CD14-positive monocyte (primary cell): ENCODE measurements around the gene GPR137B. TPM values are rescaled to one million over a fixed set of nuclear protein-coding genes. Genes with fewer than 3 reads are reported as not detected.

Experiments
- DNase-seq, 3 donors: peaks; one replicate each; pipeline ENCODE4 v3.0.0-alpha.2; 2011 to 2022
- H2AFZ ChIP-seq: 2 replicates; pipeline ENCODE4 v1.6.0; 2012; ENCODE audit warnings: mild to moderate bottlenecking, low read depth, low read length, inconsistent platforms; ENCODE audit not compliant: insufficient read depth, poor library complexity, severe bottlenecking
- H3K27ac ChIP-seq, 2 donors: 1 replicate in 1 of 2; 2 replicates in 1 of 2; pipeline ENCODE4 v1.5.1; 2012 to 2013; ENCODE audit warnings: low read length in 2 of 2, control low read depth in 1 of 2, inconsistent platforms in 1 of 2, low read depth in 1 of 2, mild to moderate bottlenecking in 1 of 2
- H3K27me3 ChIP-seq, 2 donors: one replicate each; pipeline versions ENCODE4 v1.6.0 to v1.6.1; 2011 to 2013; ENCODE audit warnings: low read length in 2 of 2; ENCODE audit not compliant: control insufficient read depth in 2 of 2, insufficient read depth in 2 of 2
- H3K36me3 ChIP-seq, 2 donors: replicated peaks in 1 of 2; 1 replicate in 1 of 2; 2 replicates in 1 of 2; pipeline versions ENCODE4 v1.5.1 to v1.6.1; 2012 to 2013; ENCODE audit warnings: low read length in 2 of 2, control low read depth in 1 of 2, inconsistent platforms in 1 of 2, mild to moderate bottlenecking in 1 of 2; ENCODE audit not compliant: insufficient read depth in 2 of 2, control insufficient read depth in 1 of 2
- H3K4me1 ChIP-seq, 2 donors: 1 replicate in 1 of 2; 2 replicates in 1 of 2; pipeline versions ENCODE4 v1.5.1 to v1.6.1; 2012 to 2013; ENCODE audit warnings: low read length in 2 of 2, control low read depth in 1 of 2, inconsistent platforms in 1 of 2, mild to moderate bottlenecking in 1 of 2, moderate library complexity in 1 of 2; ENCODE audit not compliant: insufficient read depth in 2 of 2, control insufficient read depth in 1 of 2
- H3K4me2 ChIP-seq: replicated peaks from 2 replicates; pipeline ENCODE3; 2012; ENCODE audit warnings: low read length, moderate library complexity, mild to moderate bottlenecking; ENCODE audit not compliant: poor library complexity, severe bottlenecking; ENCODE audit errors: extremely low read depth
- H3K4me3 ChIP-seq, 3 experiments: fragments of 200-600 bp in 1 of 3; sonication (generic) in 1 of 3; replicated peaks in 1 of 3; 1 replicate in 2 of 3; 2 replicates in 1 of 3; pipeline ENCODE4 v1.5.1; 2011 to 2013; ENCODE audit warnings: low read length in 3 of 3, mild to moderate bottlenecking in 3 of 3, control low read depth in 2 of 3, low read depth in 2 of 3, inconsistent platforms in 1 of 3, moderate library complexity in 1 of 3
- H3K79me2 ChIP-seq: 2 replicates; pipeline ENCODE4 v1.6.0; 2012; ENCODE audit warnings: mild to moderate bottlenecking, control low read depth, inconsistent platforms, low read length, moderate library complexity; ENCODE audit not compliant: insufficient read depth
- H3K9ac ChIP-seq: 2 replicates; pipeline ENCODE4 v1.6.0; 2017; ENCODE audit warnings: low read length, mild to moderate bottlenecking; ENCODE audit not compliant: insufficient read depth, poor library complexity, severe bottlenecking
- H3K9me3 ChIP-seq, 2 donors: replicated peaks in 1 of 2; 1 replicate in 1 of 2; 2 replicates in 1 of 2; pipeline versions ENCODE4 v1.5.1 to v1.6.1; 2012 to 2013; ENCODE audit warnings: low read length in 2 of 2, control low read depth in 1 of 2; ENCODE audit not compliant: control insufficient read depth in 1 of 2, insufficient read depth in 1 of 2
- H4K20me1 ChIP-seq: 2 replicates; pipeline ENCODE4 v1.6.0; 2012; ENCODE audit warnings: mild to moderate bottlenecking, low read length, control low read depth, moderate library complexity; ENCODE audit not compliant: insufficient read depth
- H3K27ac Mint-ChIP-seq, 7 donors: one replicate each; pipeline ENCODE4 v1.8.0; 2020; ENCODE audit warnings: mild to moderate bottlenecking in 7 of 7, mixed read lengths in 7 of 7, moderate library complexity in 6 of 7, inconsistent platforms in 2 of 7
- H3K27me3 Mint-ChIP-seq, 3 donors: one replicate each; pipeline ENCODE4 v1.8.0; 2021 to 2022; ENCODE audit warnings: low read depth in 3 of 3, mild to moderate bottlenecking in 3 of 3, mixed read lengths in 3 of 3, moderate library complexity in 3 of 3, inconsistent platforms in 1 of 3
- H3K36me3 Mint-ChIP-seq, 2 donors: one replicate each; pipeline ENCODE4 v1.8.0; 2020; ENCODE audit warnings: mixed read lengths in 2 of 2, inconsistent platforms in 1 of 2, mild to moderate bottlenecking in 1 of 2
- H3K4me1 Mint-ChIP-seq: one replicate; pipeline ENCODE4 v1.8.0; 2020; ENCODE audit warnings: mild to moderate bottlenecking, mixed read lengths
- H3K4me3 Mint-ChIP-seq, 2 donors: one replicate each; pipeline ENCODE4 v1.8.0; 2020; ENCODE audit warnings: mild to moderate bottlenecking in 2 of 2, mixed read lengths in 2 of 2, moderate library complexity in 1 of 2
- H3K9me3 Mint-ChIP-seq, 7 donors: one replicate each; pipeline ENCODE4 v1.8.0; 2020 to 2022; ENCODE audit warnings: mixed read lengths in 7 of 7, mild to moderate bottlenecking in 6 of 7, moderate library complexity in 6 of 7, inconsistent platforms in 2 of 7
- WGBS: methylation state at CpG from one replicate; pipeline ENCODE4 v1.1.5; 2013; ENCODE audit warnings: missing lambda C conversion rate; ENCODE audit not compliant: insufficient coverage; 5-methylcytosine and 5-hydroxymethylcytosine counted together
- intact Hi-C, 2 donors: fragments of 100-400 bp; cut with micrococcal nuclease; formaldehyde crosslinking; loops; one replicate each; pipeline versions ENCODE4 v1.15.0 to v1.15.1; 2023
- polyA plus RNA-seq, 3 donors: library from polyadenylated mRNA; depleted of rRNA in 1 of 3; unstranded in 2 of 3; stranded (reverse) in 1 of 3; fragments of 300-500 nt in 2 of 3; fragments of >200 nt in 1 of 3; fragmentation: Illumina TruSeq in 2 of 3; gene quantifications; 1 replicate in 2 of 3; 2 replicates in 1 of 3; pipeline ENCODE4 v1.2.3, GENCODE V29; 2012 to 2021
- TF ChIP-seq, protein P1 (sequence below): fragments of 200-600 bp; IDR thresholded peaks from one replicate; pipeline ENCODE4 v1.8.0; 2022; ENCODE audit warnings: antibody characterized with exemption, mild to moderate bottlenecking

GPR137B gene
- polyA plus RNA-seq, 3 donors: 7.5 to 10.8 (median 8.7) TPM

DNA sequence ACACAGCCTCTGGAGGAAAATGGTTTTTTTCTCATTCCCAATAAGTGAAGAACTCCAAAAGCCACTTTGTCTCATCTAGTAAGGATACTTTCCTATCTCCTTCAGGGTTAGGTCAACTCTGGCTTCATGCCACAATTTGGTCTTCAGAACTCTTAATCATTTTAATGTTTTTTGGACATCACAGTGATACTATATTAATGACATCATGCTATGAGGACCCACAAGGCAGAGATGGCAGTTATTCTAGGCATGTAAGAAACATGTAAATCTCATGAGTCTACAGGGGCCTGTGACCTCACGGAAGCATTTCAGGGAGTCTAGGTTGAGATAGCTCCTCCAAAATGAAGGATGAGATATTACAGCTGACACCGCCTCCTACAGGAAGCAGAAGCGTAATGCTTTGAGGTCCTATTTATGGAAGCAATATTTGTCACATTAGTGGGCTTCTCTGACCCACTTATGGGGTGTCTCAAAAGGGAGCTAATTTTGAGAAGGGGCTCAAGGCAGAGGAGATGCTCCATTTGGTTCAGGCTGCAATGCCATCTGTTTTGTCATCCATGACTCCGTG, 5.0 kb upstream of the GPR137B start:
- H3K9me3 ChIP-seq: peaks cover 0 to 11% of the 10 kb centered on the region in 2 donors
- no peak overlapping the region for H3K4me2 ChIP-seq
- no peaks in the 10 kb centered on the region for H4K20me1 ChIP-seq
- no peak overlapping the region for H3K27ac ChIP-seq
- peaks cover 18 to 45% of the 10 kb centered on the region in 2 donors for H3K27me3 ChIP-seq
- H3K36me3 ChIP-seq: no peaks in the 10 kb centered on the region
- H3K9ac ChIP-seq: no peak overlapping the region
- Mint-ChIP-seq H3K4me1 (peaks cover 14% of the 10 kb centered on the region), H3K27ac (no peak overlapping the region), H3K4me3 (peak overlapping the region in 1 of 2 donors; percentile 37), H3K36me3 (peaks cover 0 to 3% of the 10 kb centered on the region in 2 donors), H3K9me3 (peaks cover 0 to 17% (median 3%) of the 10 kb centered on the region in 7 donors), H3K27me3 (peaks cover 53 to 58% (median 54%) of the 10 kb centered on the region in 3 donors)
- intact Hi-C loops: no loop called here
- peaks cover 7 to 10% of the 10 kb centered on the region in 2 donors for H3K4me1 ChIP-seq
- TF ChIP-seq, protein P1, sequence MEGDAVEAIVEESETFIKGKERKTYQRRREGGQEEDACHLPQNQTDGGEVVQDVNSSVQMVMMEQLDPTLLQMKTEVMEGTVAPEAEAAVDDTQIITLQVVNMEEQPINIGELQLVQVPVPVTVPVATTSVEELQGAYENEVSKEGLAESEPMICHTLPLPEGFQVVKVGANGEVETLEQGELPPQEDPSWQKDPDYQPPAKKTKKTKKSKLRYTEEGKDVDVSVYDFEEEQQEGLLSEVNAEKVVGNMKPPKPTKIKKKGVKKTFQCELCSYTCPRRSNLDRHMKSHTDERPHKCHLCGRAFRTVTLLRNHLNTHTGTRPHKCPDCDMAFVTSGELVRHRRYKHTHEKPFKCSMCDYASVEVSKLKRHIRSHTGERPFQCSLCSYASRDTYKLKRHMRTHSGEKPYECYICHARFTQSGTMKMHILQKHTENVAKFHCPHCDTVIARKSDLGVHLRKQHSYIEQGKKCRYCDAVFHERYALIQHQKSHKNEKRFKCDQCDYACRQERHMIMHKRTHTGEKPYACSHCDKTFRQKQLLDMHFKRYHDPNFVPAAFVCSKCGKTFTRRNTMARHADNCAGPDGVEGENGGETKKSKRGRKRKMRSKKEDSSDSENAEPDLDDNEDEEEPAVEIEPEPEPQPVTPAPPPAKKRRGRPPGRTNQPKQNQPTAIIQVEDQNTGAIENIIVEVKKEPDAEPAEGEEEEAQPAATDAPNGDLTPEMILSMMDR: peak; percentile 18
- no peaks in the 10 kb centered on the region for H3K79me2 ChIP-seq
- no peak overlapping the region for H2AFZ ChIP-seq
- no peak for DNase-seq
- no peak overlapping the region for H3K4me3 ChIP-seq
- 80% methylated on average over 2 of the region's 4 CpGs for WGBS

DNA sequence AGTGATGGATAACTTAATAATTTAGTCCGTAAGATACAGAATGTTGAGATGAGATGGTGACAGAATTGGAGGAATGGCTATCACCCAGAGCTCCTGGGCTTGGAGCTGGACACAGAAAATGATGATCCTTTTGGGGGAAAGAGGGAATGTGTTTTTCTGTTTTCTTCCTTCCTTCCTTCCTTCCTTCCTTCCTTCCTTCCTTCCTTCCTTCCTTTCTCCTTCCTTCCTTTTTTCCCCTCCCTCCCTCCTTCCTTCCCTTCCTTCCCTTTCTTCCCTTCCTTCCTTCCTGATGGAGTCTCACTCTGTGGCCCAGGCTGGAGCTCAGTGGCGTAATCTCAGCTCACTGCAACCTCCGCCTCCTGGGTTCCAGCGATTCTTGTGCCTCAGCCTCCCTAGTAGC, 2.8 kb upstream of the GPR137B start:
- peaks cover 18 to 39% of the 10 kb centered on the region in 2 donors for H3K27me3 ChIP-seq
- Mint-ChIP-seq H3K27me3 (peaks cover 46 to 49% (median 47%) of the 10 kb centered on the region in 3 donors), H3K9me3 (peaks cover 0 to 20% (median 2%) of the 10 kb centered on the region in 7 donors), H3K27ac (no peak overlapping the region), H3K36me3 (peaks cover under 1 to 8% of the 10 kb centered on the region in 2 donors), H3K4me1 (peaks cover 30% of the 10 kb centered on the region), H3K4me3 (peak overlapping the region in 1 of 2 donors; percentile 33)
- H3K36me3 ChIP-seq: no peaks in the 10 kb centered on the region
- H3K4me2 ChIP-seq: no peak overlapping the region
- TF ChIP-seq, protein P1: no peak
- peaks cover 0 to 11% of the 10 kb centered on the region in 2 donors for H3K9me3 ChIP-seq
- 100% methylated on average over 1 of the region's 4 CpGs for WGBS
- no peak for DNase-seq
- H3K4me3 ChIP-seq: no peak overlapping the region
- intact Hi-C loops: no loop called here
- H2AFZ ChIP-seq: no peak overlapping the region
- peaks cover 22 to 29% of the 10 kb centered on the region in 2 donors for H3K4me1 ChIP-seq
- H3K9ac ChIP-seq: no peak overlapping the region
- no peak overlapping the region for H3K27ac ChIP-seq
- H3K79me2 ChIP-seq: peaks cover 6% of the 10 kb centered on the region
- peaks cover 17% of the 10 kb centered on the region for H4K20me1 ChIP-seq
